ENCODE measurements around the gene ANKS4B.

DNA sequence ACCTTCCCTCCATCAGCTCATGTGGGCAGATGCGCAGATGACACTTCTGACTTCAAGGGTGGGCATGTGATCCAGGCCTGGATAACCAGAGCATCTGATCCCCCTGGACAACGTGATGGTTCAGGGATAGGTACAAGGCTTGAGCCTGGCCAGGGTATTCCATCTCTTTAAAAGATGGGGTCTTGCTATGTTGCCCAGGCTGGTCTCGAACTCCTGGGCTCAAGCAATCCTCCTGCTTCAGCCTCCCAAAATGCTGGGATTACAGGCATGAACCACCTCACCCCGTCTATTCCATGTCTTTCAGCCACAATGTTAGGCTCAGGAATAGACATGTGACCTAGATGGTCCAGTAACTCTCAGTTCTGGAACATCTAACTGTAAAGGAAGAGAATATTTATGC, 23.8 kb downstream of the ANKS4B start:
- TF ChIP-seq POLR2A (IDR thresholded peaks at IDR 0.05) (no peak), CTCF (IDR thresholded peaks at IDR 0.05) (no peak)

Measured in stomach (tissue), 4 donors.